Nephron (organoid): ENCODE results near the gene MORF4L1.
"Not testable (repeated sequence)": the region's sequence is repeated elsewhere in the genome, so short reads cannot be mapped to it uniquely, and the experiment has no call there.

Experiments
- H3K27ac Mint-ChIP-seq, 3 experiments: 2 replicates each; pipeline ENCODE4 v1.8.0; 2020; ENCODE audit warnings: mixed read lengths in 3 of 3, mild to moderate bottlenecking in 2 of 3, moderate library complexity in 1 of 3
- H3K27me3 Mint-ChIP-seq: 2 replicates; pipeline ENCODE4 v1.8.0; 2021; ENCODE audit warnings: low read depth, mild to moderate bottlenecking, moderate library complexity, mixed read lengths
- H3K36me3 Mint-ChIP-seq: 2 replicates; pipeline ENCODE4 v1.8.0; 2020; ENCODE audit warnings: low read depth, mixed read lengths
- H3K4me1 Mint-ChIP-seq: 2 replicates; pipeline ENCODE4 v1.8.0; 2020; ENCODE audit warnings: mixed read lengths
- H3K4me3 Mint-ChIP-seq, 3 experiments: 2 replicates each; pipeline ENCODE4 v1.8.0; 2020; ENCODE audit warnings: mild to moderate bottlenecking in 3 of 3, mixed read lengths in 3 of 3, moderate library complexity in 2 of 3
- H3K9me3 Mint-ChIP-seq: 2 replicates; pipeline ENCODE4 v1.8.0; 2020; ENCODE audit warnings: mixed read lengths
- CTCF ChIP-seq, 3 experiments: fragments of 200-600 bp; sonication (generic); IDR thresholded peaks; one replicate each; pipeline ENCODE4 v1.5.0; 2021; ENCODE audit warnings: antibody characterized with exemption in 3 of 3; ENCODE audit not compliant: unreplicated experiment in 3 of 3

MORF4L1 gene

GRCh38 chr15:78841891-78842290, 30.8 kb upstream of the MORF4L1 start:
- TF ChIP-seq CTCF (IDR thresholded peaks at IDR 0.05; ENCODE audit: unreplicated experiment in 3 of 3): no peak

GRCh38 chr15:78842519-78842918, 30.2 kb upstream of the MORF4L1 start:
- Mint-ChIP-seq H3K4me1 (peaks cover 24% of the 10 kb centered on the region), H3K4me3 (no peak overlapping the region), H3K36me3 (no peaks in the 10 kb centered on the region), H3K9me3 (no peaks in the 10 kb centered on the region), H3K27ac (peak overlapping the region in 1 of 3 experiments; percentile 23), H3K27me3 (no peaks in the 10 kb centered on the region)
- TF ChIP-seq CTCF (IDR thresholded peaks at IDR 0.05; ENCODE audit: unreplicated experiment in 3 of 3): no peak

More at GRCh38 chr15:78841891-78842290, 30.8 kb upstream of the MORF4L1 start:
- Mint-ChIP-seq H3K27ac (peak overlapping the region in 1 of 3 experiments; percentile 23), H3K36me3 (no peaks in the 10 kb centered on the region), H3K9me3 (no peaks in the 10 kb centered on the region), H3K27me3 (no peaks in the 10 kb centered on the region), H3K4me3 (no peak overlapping the region), H3K4me1 (peaks cover 24% of the 10 kb centered on the region)

- not testable (repeated sequence) for H3K36me3 Mint-ChIP-seq, H3K4me1 Mint-ChIP-seq, H3K9me3 Mint-ChIP-seq, H3K27me3 Mint-ChIP-seq, H3K27ac Mint-ChIP-seq, H3K4me3 Mint-ChIP-seq
Measured at GRCh38 chr15:78846906-78847305, 25.8 kb upstream of the MORF4L1 start.

GRCh38 chr15:78847387-78847906, 25.2 kb upstream of the MORF4L1 start:
- H3K27ac Mint-ChIP-seq, H3K36me3 Mint-ChIP-seq, H3K4me1 Mint-ChIP-seq, H3K4me3 Mint-ChIP-seq, H3K9me3 Mint-ChIP-seq, H3K27me3 Mint-ChIP-seq: not testable (repeated sequence)

GRCh38 chr15:78850352-78850751, 22.3 kb upstream of the MORF4L1 start:
- no peak for TF ChIP-seq CTCF (IDR thresholded peaks at IDR 0.05; ENCODE audit: unreplicated experiment in 3 of 3)
- no peaks in the 10 kb centered on the region for H3K36me3 Mint-ChIP-seq
- H3K4me1 Mint-ChIP-seq: no peaks in the 10 kb centered on the region
- no peak overlapping the region for H3K27ac Mint-ChIP-seq
- no peaks in the 10 kb centered on the region for H3K27me3 Mint-ChIP-seq
- H3K4me3 Mint-ChIP-seq: no peak overlapping the region
- peaks cover 3% of the 10 kb centered on the region for H3K9me3 Mint-ChIP-seq

GRCh38 chr15:78850941-78851755, 21.5 kb upstream of the MORF4L1 start:
- Mint-ChIP-seq H3K27ac (no peak overlapping the region), H3K4me1 (no peaks in the 10 kb centered on the region), H3K27me3 (no peaks in the 10 kb centered on the region), H3K9me3 (peaks cover 3% of the 10 kb centered on the region), H3K4me3 (no peak overlapping the region), H3K36me3 (no peaks in the 10 kb centered on the region)
- no peak for TF ChIP-seq CTCF (IDR thresholded peaks at IDR 0.05; ENCODE audit: unreplicated experiment in 3 of 3)

GRCh38 chr15:78853500-78853899, 19.2 kb upstream of the MORF4L1 start:
- Mint-ChIP-seq H3K36me3 (no peaks in the 10 kb centered on the region), H3K4me3 (no peak overlapping the region), H3K9me3 (peaks cover 3% of the 10 kb centered on the region), H3K27me3 (no peaks in the 10 kb centered on the region), H3K4me1 (no peaks in the 10 kb centered on the region), H3K27ac (no peak overlapping the region)
- no peak for TF ChIP-seq CTCF (IDR thresholded peaks at IDR 0.05; ENCODE audit: unreplicated experiment in 3 of 3)
